OCI-LY7 (cell line): Measurements from ENCODE around the gene AKR1B15.

Source experiments
- EZH2phosphoT487 ChIP-seq: fragments of 200-600 bp; sonication (generic); IDR thresholded peaks from 2 replicates; pipeline ENCODE4 v1.6.1; 2018; ENCODE audit warnings: low read depth, borderline replicate concordance, mild to moderate bottlenecking, mixed run types, antibody characterized with exemption, low read length, moderate library complexity, mixed read lengths
- TF ChIP-seq, protein P1 (sequence below): fragments of 200-600 bp; sonication (generic); conservative IDR thresholded peaks from 2 replicates; pipeline ENCODE4 v1.5.1; 2014; ENCODE audit warnings: mild to moderate bottlenecking, antibody characterized with exemption, low read length, moderate library complexity, mixed read lengths

DNA sequence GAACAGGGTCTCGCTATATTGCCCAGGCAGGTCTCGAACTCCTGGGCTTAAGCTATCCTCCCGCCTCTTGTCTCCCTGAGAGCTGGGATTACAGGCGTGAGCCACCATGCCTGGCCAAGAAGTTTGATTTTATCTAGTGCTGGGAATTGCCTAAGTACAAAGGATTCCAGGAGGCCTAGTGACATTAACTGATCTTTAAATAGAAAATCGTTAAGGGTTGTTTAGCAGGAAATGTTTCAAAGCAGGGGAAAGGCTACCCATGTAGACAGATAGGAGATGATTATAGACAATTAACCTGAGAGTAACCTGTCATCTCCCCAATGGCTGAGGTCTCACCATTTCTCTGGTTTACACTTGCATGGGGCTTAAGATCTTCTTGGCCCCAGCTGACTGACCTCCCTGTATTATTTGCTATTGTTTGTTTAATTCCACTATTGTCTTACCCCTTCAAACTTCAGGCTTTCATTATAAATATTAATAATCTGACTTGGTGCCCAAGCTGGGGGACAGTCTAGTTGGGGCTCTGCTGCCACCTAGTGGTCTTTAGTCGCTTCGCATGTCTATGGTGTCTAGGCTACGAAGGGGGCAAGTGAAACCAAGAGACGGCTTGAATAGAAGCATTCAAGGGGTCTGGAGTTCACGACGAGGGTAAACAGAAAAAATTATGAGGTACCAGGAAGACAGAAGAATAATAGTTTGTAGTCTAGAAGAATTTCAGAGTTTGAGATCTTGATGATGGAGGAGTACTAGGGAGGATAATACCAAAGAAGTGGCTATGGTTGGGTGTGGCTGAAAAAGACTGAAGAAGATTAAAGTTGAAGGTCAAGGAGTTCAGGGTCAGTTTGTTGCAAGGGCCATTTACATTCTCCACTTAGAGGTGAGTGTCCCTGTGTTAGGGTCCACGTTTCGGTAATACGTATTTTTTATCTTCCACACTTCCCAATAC is 57.3 kb downstream of the AKR1B15 start:
- TF ChIP-seq, protein P1, sequence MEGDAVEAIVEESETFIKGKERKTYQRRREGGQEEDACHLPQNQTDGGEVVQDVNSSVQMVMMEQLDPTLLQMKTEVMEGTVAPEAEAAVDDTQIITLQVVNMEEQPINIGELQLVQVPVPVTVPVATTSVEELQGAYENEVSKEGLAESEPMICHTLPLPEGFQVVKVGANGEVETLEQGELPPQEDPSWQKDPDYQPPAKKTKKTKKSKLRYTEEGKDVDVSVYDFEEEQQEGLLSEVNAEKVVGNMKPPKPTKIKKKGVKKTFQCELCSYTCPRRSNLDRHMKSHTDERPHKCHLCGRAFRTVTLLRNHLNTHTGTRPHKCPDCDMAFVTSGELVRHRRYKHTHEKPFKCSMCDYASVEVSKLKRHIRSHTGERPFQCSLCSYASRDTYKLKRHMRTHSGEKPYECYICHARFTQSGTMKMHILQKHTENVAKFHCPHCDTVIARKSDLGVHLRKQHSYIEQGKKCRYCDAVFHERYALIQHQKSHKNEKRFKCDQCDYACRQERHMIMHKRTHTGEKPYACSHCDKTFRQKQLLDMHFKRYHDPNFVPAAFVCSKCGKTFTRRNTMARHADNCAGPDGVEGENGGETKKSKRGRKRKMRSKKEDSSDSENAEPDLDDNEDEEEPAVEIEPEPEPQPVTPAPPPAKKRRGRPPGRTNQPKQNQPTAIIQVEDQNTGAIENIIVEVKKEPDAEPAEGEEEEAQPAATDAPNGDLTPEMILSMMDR = peak; percentile 98
- no peak for TF ChIP-seq EZH2phosphoT487
